ENCODE results near the gene ZC2HC1C.

The ZC2HC1C gene

GRCh38 chr14:75042035-75042434 lies 27.4 kb upstream of the ZC2HC1C start:
- TF ChIP-seq FOXP2 (optimal IDR thresholded peaks at IDR 0.05; ENCODE audit: borderline replicate concordance, extremely low read depth, extremely low read length, insufficient read depth) (no peak), REST (IDR thresholded peaks at IDR 0.05; ENCODE audit: insufficient read depth in 1 of 2, low read depth in 2 of 2, low read length in 2 of 2) (no peak), POLR2AphosphoS5 (IDR thresholded peaks at IDR 0.05; ENCODE audit: low read depth, low read length) (no peak), TAF1 (IDR thresholded peaks at IDR 0.05; ENCODE audit: borderline replicate concordance, insufficient read depth, low read length) (no peak), SIN3A (IDR thresholded peaks at IDR 0.05; ENCODE audit: borderline replicate concordance, insufficient read depth, low read length) (no peak)

- no peak for TF ChIP-seq REST (IDR thresholded peaks at IDR 0.05; ENCODE audit: insufficient read depth in 1 of 2, low read depth in 2 of 2, low read length in 2 of 2)
Measured at GRCh38 chr14:75044322-75044721, 25.1 kb upstream of the ZC2HC1C start.

DNA sequence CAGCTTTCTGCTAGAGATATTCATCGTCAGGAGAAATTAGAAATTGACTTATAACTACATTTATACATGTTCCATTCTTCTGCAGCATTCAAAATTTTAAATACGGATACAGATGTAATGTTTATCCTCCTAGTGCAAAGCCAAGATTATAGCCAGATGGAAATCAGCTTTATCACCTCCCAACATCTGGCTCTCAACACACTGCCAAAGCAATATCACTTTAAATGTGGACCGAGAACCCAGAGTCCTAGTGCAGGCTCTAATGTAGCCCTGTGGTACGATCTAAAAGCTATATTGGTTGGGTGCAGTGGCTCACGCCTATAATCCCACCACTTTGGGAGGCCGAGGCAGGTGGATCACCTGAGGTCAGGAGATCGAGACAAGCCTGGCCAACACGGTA lies 24.7 kb upstream of the ZC2HC1C start:
- TF ChIP-seq FOXP2 (optimal IDR thresholded peaks at IDR 0.05; ENCODE audit: borderline replicate concordance, extremely low read depth, extremely low read length, insufficient read depth) (no peak), SIN3A (IDR thresholded peaks at IDR 0.05; ENCODE audit: borderline replicate concordance, insufficient read depth, low read length) (no peak), REST (IDR thresholded peaks at IDR 0.05; ENCODE audit: insufficient read depth in 1 of 2, low read depth in 2 of 2, low read length in 2 of 2) (no peak), TAF1 (IDR thresholded peaks at IDR 0.05; ENCODE audit: borderline replicate concordance, insufficient read depth, low read length) (no peak), POLR2AphosphoS5 (IDR thresholded peaks at IDR 0.05; ENCODE audit: low read depth, low read length) (no peak)

DNA sequence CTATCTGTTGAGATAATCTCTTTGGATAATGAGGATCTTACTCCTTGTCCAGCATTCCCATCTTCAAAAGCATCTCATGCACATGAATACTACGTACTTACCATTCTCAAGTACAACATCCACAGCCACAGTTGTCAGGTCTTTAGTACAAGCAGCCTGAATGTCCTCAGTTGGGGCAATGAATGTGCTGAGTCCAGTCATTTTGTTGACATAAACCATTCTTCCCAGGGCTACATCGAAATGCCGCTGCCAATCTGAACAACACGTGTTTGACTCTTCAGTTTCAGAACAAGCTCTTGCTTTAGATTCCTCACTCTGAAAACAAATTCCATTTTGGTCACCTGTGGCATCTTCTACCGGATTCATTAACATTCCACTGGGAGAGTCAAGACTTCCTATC lies 23.2 kb upstream of the ZC2HC1C start:
- TF ChIP-seq REST (IDR thresholded peaks at IDR 0.05; ENCODE audit: insufficient read depth in 1 of 2, low read depth in 2 of 2, low read length in 2 of 2) (no peak), SIN3A (IDR thresholded peaks at IDR 0.05; ENCODE audit: borderline replicate concordance, insufficient read depth, low read length) (no peak), FOXP2 (optimal IDR thresholded peaks at IDR 0.05; ENCODE audit: borderline replicate concordance, extremely low read depth, extremely low read length, insufficient read depth) (no peak), POLR2AphosphoS5 (IDR thresholded peaks at IDR 0.05; ENCODE audit: low read depth, low read length) (no peak)

GRCh38 chr14:75046899-75047298 lies 22.5 kb upstream of the ZC2HC1C start:
- TF ChIP-seq SIN3A (IDR thresholded peaks at IDR 0.05; ENCODE audit: borderline replicate concordance, insufficient read depth, low read length): no peak
- no peak for TF ChIP-seq POLR2AphosphoS5 (IDR thresholded peaks at IDR 0.05; ENCODE audit: low read depth, low read length)
- no peak for TF ChIP-seq FOXP2 (optimal IDR thresholded peaks at IDR 0.05; ENCODE audit: borderline replicate concordance, extremely low read depth, extremely low read length, insufficient read depth)
- no peak for TF ChIP-seq REST (IDR thresholded peaks at IDR 0.05; ENCODE audit: insufficient read depth in 1 of 2, low read depth in 2 of 2, low read length in 2 of 2)
- no peak for TF ChIP-seq TAF1 (IDR thresholded peaks at IDR 0.05; ENCODE audit: borderline replicate concordance, insufficient read depth, low read length)

Data from PFSK-1 (cell line).